PC-9 (cell line): Measurements from ENCODE around the gene C18orf63. TPM values are rescaled to one million over a fixed set of nuclear protein-coding genes. Genes with fewer than 3 reads are reported as not detected.
A peak's percentile ranks its signal among the peaks of the same experiment; 100 is the strongest.

ENCODE experiments used
- BruUV-seq: library from RNA; stranded (reverse); fragments of 400-500 nt; replicated peaks from 2 replicates; lab custom pipeline; 2021; lab: Mats Ljungman, UMichigan
- CTCF ChIA-PET: fragments of 300-600 bp; sonication (Branson Sonifier 250); formaldehyde crosslinking; loops from one replicate; lab custom pipeline; 2022; ENCODE audit warnings: antibody characterized with exemption; lab: Charles Lee
- POLR2A ChIA-PET: fragments of 300-600 bp; sonication (Branson Sonifier 250); formaldehyde crosslinking; loops from one replicate; lab custom pipeline; 2022; ENCODE audit warnings: antibody characterized with exemption; ENCODE audit not compliant: unreplicated experiment; lab: Charles Lee
- DNase-seq, 2 experiments: peaks; one replicate each; pipeline versions ENCODE4 v3.0.0 to v3.0.0-alpha.2; 2015 to 2022; ENCODE audit warnings: mixed read lengths in 1 of 2
- H2AFZ ChIP-seq: fragments of 200-600 bp; sonication (generic); 2 replicates; pipeline ENCODE4 v1.8.1; 2017; ENCODE audit warnings: antibody characterized with exemption
- H3F3A ChIP-seq: fragments of 200-600 bp; sonication (generic); 2 replicates; pipeline ENCODE4 v1.8.1; 2017; ENCODE audit warnings: antibody characterized with exemption, mild to moderate bottlenecking, low read depth; ENCODE audit not compliant: insufficient read depth
- H3K27ac ChIP-seq: fragments of 200-600 bp; sonication (generic); 2 replicates; pipeline ENCODE4 v1.6.1; 2016; ENCODE audit warnings: mixed run types
- H3K27me3 ChIP-seq: fragments of 200-600 bp; sonication (generic); 2 replicates; pipeline ENCODE4 v1.6.1; 2016; ENCODE audit warnings: low read depth, mixed run types; ENCODE audit not compliant: insufficient read depth
- H3K36me3 ChIP-seq: fragments of 200-600 bp; sonication (generic); 2 replicates; pipeline ENCODE4 v1.6.1; 2016; ENCODE audit warnings: low read depth, mixed run types
- H3K4me1 ChIP-seq: fragments of 200-600 bp; sonication (generic); replicated peaks from 2 replicates; pipeline ENCODE4 v1.6.1; 2016; ENCODE audit warnings: mixed run types; ENCODE audit not compliant: insufficient read depth
- H3K4me2 ChIP-seq: fragments of 200-600 bp; sonication (generic); 2 replicates; pipeline ENCODE4 v1.6.1; 2017; ENCODE audit warnings: mixed run types
- H3K4me3 ChIP-seq: fragments of 200-600 bp; sonication (generic); 2 replicates; pipeline ENCODE4 v1.6.1; 2016; ENCODE audit warnings: mixed run types
- H3K79me2 ChIP-seq: fragments of 200-600 bp; sonication (generic); 2 replicates; pipeline ENCODE4 v1.6.1; 2017; ENCODE audit warnings: low read depth, mixed run types
- H3K9me2 ChIP-seq: fragments of 200-600 bp; sonication (generic); 2 replicates; pipeline ENCODE4 v1.8.1; 2017; ENCODE audit warnings: mild to moderate bottlenecking; ENCODE audit not compliant: insufficient read depth
- H3K9me3 ChIP-seq: fragments of 200-600 bp; sonication (generic); 2 replicates; pipeline ENCODE4 v1.8.1; 2016; ENCODE audit warnings: low read depth; ENCODE audit not compliant: insufficient read depth
- H4K20me1 ChIP-seq: fragments of 200-600 bp; sonication (generic); 2 replicates; pipeline ENCODE4 v1.8.1; 2017; ENCODE audit not compliant: insufficient read depth
- CTCF ChIP-seq: fragments of 200-600 bp; sonication (generic); conservative IDR thresholded peaks from 2 replicates; pipeline ENCODE4 v1.6.1; 2017; ENCODE audit warnings: mixed run types, antibody characterized with exemption, mild to moderate bottlenecking, moderate library complexity
- EZH2 ChIP-seq: fragments of 200-600 bp; sonication (generic); IDR thresholded peaks from 2 replicates; pipeline ENCODE4 v1.8.0; 2017; ENCODE audit warnings: antibody characterized with exemption, low read depth
- intact Hi-C: fragments of 100-400 bp; cut with micrococcal nuclease; formaldehyde crosslinking; loops from one replicate; pipeline ENCODE4 v1.10.0; 2022; ENCODE audit not compliant: unreplicated experiment
- total RNA-seq: library from RNA; stranded (reverse); gene quantifications from 2 replicates; pipeline ENCODE4 v1.2.3, GENCODE V29; 2021

The C18orf63 gene
- total RNA-seq, 1 experiment from 2014 or later = not detected

GRCh38 chr18:74289137-74289536 lies 26.5 kb upstream of the C18orf63 start:
- CTCF ChIA-PET = no interaction called here

GRCh38 chr18:74290021-74290420 lies 25.6 kb upstream of the C18orf63 start:
- Histone ChIP-seq H3K4me3 (peak overlapping the region; percentile 81; the same call in 1 of the 2 replicates), H2AFZ (no peak overlapping the region), H3K4me1 (peaks cover 62% of the 10 kb centered on the region), H3K9me2 (no peaks in the 10 kb centered on the region), H3F3A (no peaks in the 10 kb centered on the region), H3K27me3 (no peaks in the 10 kb centered on the region), H4K20me1 (no peaks in the 10 kb centered on the region), H3K79me2 (peaks cover 65% of the 10 kb centered on the region), H3K27ac (peak overlapping the region; percentile 46; the same call in 1 of the 2 replicates), H3K36me3 (no peaks in the 10 kb centered on the region), H3K4me2 (peak overlapping the region; percentile 95), H3K9me3 (no peaks in the 10 kb centered on the region)
- ChIA-PET CTCF (no interaction called here), POLR2A (no interaction called here)
- no peak for DNase-seq
- TF ChIP-seq CTCF = no peak
- TF ChIP-seq EZH2 = no peak
- BruUV-seq = no TSS peak
- intact Hi-C loops = loop anchor here (5.0 kb wide), 2 partner anchors 143 to 207 kb away; partner anchors contain the start of genes CNDP2, FBXO15 and TIMM21

More at GRCh38 chr18:74289137-74289536, 26.5 kb upstream of the C18orf63 start:
- BruUV-seq = no TSS peak
- Histone ChIP-seq H3K36me3 (no peaks in the 10 kb centered on the region), H2AFZ (peak overlapping the region; percentile 53; the same call in 1 of the 2 replicates), H3K9me3 (no peaks in the 10 kb centered on the region), H4K20me1 (no peaks in the 10 kb centered on the region), H3K79me2 (peaks cover 74% of the 10 kb centered on the region), H3K4me3 (peak overlapping the region; percentile 6; the same call in 1 of the 2 replicates), H3K4me1 (peaks cover 71% of the 10 kb centered on the region), H3F3A (no peaks in the 10 kb centered on the region), H3K9me2 (no peaks in the 10 kb centered on the region), H3K27me3 (no peaks in the 10 kb centered on the region), H3K27ac (peak overlapping the region; percentile 46), H3K4me2 (peak overlapping the region; percentile 95)
- TF ChIP-seq CTCF (no peak), EZH2 (no peak)
- peak in 1 of 2 experiments; percentile 69 for DNase-seq
- POLR2A ChIA-PET = no interaction called here
- intact Hi-C loops = no loop called here

- H2AFZ ChIP-seq = peak overlapping the region; percentile 97
- H3K4me3 ChIP-seq = peak overlapping the region; percentile 81
- no peaks in the 10 kb centered on the region for H3F3A ChIP-seq
- H3K9me3 ChIP-seq = no peaks in the 10 kb centered on the region
- peak; percentile 73 to 75 for DNase-seq
- peaks cover 56% of the 10 kb centered on the region for H3K79me2 ChIP-seq
- peak overlapping the region; percentile 95 for H3K4me2 ChIP-seq
- BruUV-seq = no TSS peak
- H3K36me3 ChIP-seq = no peaks in the 10 kb centered on the region
- intact Hi-C loops = loop anchor here (1.0 to 5.0 kb wide), 3 partner anchors 95 to 206 kb away; partner anchors contain the start of genes CNDP2, FBXO15 and TIMM21
- TF ChIP-seq CTCF (no peak; the same call in 1 of the 2 replicates), EZH2 (no peak)
- no peak overlapping the region for H3K27ac ChIP-seq
- H4K20me1 ChIP-seq = no peaks in the 10 kb centered on the region
- no peaks in the 10 kb centered on the region for H3K9me2 ChIP-seq
- POLR2A ChIA-PET = no interaction called here
- CTCF ChIA-PET = no interaction called here
- no peaks in the 10 kb centered on the region for H3K27me3 ChIP-seq
- H3K4me1 ChIP-seq = peaks cover 55% of the 10 kb centered on the region
Observed at GRCh38 chr18:74290794-74291471, 24.7 kb upstream of the C18orf63 start.
